GM18873 (cell line): ENCODE measurements around the gene NELFCD.
"Not testable (repeated sequence)": the region's sequence is repeated elsewhere in the genome, so short reads cannot be mapped to it uniquely, and the experiment has no call there.

Experiments
- ATAC-seq: cut with Tn5 transposase; IDR thresholded peaks from one replicate; pipeline ENCODE4 v1.9.1; 2021; ENCODE audit warnings: mild to moderate bottlenecking, moderate library complexity, moderate number of reproducible peaks; ENCODE audit not compliant: unreplicated experiment, low FRiP score

NELFCD gene

GRCh38 chr20:58980711-58981627 is at the start of gene NELFCD:
NELFCD (plus strand) TSS chr20:58981256; CDS start chr20:58981310, 54 bp downstream.
- ATAC-seq = peak; percentile 60

- no peak for ATAC-seq
These were observed 48.9 kb upstream of the NELFCD start for GRCh38 chr20:58932170-58932569.

- no peak for ATAC-seq
These were observed 43.0 kb upstream of the NELFCD start for GRCh38 chr20:58938078-58938477.

GRCh38 chr20:58938541-58938940 is 42.5 kb upstream of the NELFCD start:
- no peak for ATAC-seq

GRCh38 chr20:58941471-58941870 is 39.6 kb upstream of the NELFCD start:
- ATAC-seq = no peak

GRCh38 chr20:58942549-58942948 is 38.5 kb upstream of the NELFCD start:
- no peak for ATAC-seq

GRCh38 chr20:58944610-58945009 is 36.4 kb upstream of the NELFCD start:
- no peak for ATAC-seq

GRCh38 chr20:58945965-58946631 is 35.0 kb upstream of the NELFCD start:
- no peak for ATAC-seq

- not testable (repeated sequence) for ATAC-seq
These were observed 33.2 kb upstream of the NELFCD start for GRCh38 chr20:58947797-58948388.

GRCh38 chr20:58950603-58951002 is 30.5 kb upstream of the NELFCD start:
- ATAC-seq = no peak

GRCh38 chr20:58953050-58953449 is 28.0 kb upstream of the NELFCD start:
- ATAC-seq = no peak

- no peak for ATAC-seq
These were observed 25.0 kb upstream of the NELFCD start for GRCh38 chr20:58956078-58956477.

- no peak for ATAC-seq
These were observed 21.4 kb upstream of the NELFCD start for GRCh38 chr20:58959652-58960051.

GRCh38 chr20:58963060-58963584 is 17.9 kb upstream of the NELFCD start:
- ATAC-seq = no peak

GRCh38 chr20:58963922-58964321 is 17.1 kb upstream of the NELFCD start:
- ATAC-seq = not testable (repeated sequence)

- no peak for ATAC-seq
These were observed 15.6 kb upstream of the NELFCD start for GRCh38 chr20:58965270-58966064.

- ATAC-seq = no peak
These were observed 13.2 kb upstream of the NELFCD start for GRCh38 chr20:58967652-58968429.

- ATAC-seq = no peak
These were observed 11.6 kb upstream of the NELFCD start for GRCh38 chr20:58969439-58969838.

GRCh38 chr20:58970146-58970545 is 10.9 kb upstream of the NELFCD start:
- ATAC-seq = no peak
